BJ (cell line): Measurements from ENCODE around the gene POLR3A. TPM values are rescaled to one million over a fixed set of nuclear protein-coding genes. Genes with fewer than 3 reads are reported as not detected.

ENCODE experiments used
- CTCF ChIA-PET: fragments of 350-600 bp; formaldehyde crosslinking; extraction: SDS; loops from one replicate; lab custom pipeline; 2021; ENCODE audit warnings: antibody characterized with exemption, inconsistent platforms; lab: Yijun Ruan, JAX
- POLR2A ChIA-PET: fragments of 300-600 bp; sonication (Branson Sonifier 250); formaldehyde crosslinking; extraction: SDS; loops from one replicate; lab custom pipeline; 2021; ENCODE audit warnings: antibody characterized with exemption; lab: Charles Lee
- DNase-seq: peaks from one replicate; pipeline ENCODE4 v3.0.0-alpha.2; 2011; ENCODE audit warnings: low read depth
- H3K27me3 ChIP-seq: 2 replicates; pipeline ENCODE4 v1.6.0; 2011; ENCODE audit warnings: low read length; ENCODE audit not compliant: control insufficient read depth, insufficient read depth
- H3K36me3 ChIP-seq: 2 replicates; pipeline ENCODE4 v1.5.1; 2011; ENCODE audit warnings: low read length; ENCODE audit not compliant: control insufficient read depth, insufficient read depth
- H3K4me3 ChIP-seq: 2 replicates; pipeline ENCODE4 v1.5.1; 2011; ENCODE audit warnings: low read depth, mild to moderate bottlenecking, control low read depth, low read length
- CTCF ChIP-seq: IDR thresholded peaks from 2 replicates; pipeline ENCODE4 v1.5.1; 2011; ENCODE audit warnings: low read depth, mild to moderate bottlenecking, control low read depth, inconsistent platforms, low read length, moderate library complexity; ENCODE audit not compliant: insufficient read depth
- polyA plus RNA-seq: library from polyadenylated mRNA; depleted of rRNA; stranded (reverse); fragments of >200 nt; gene quantifications from 2 replicates; pipeline ENCODE4 v1.2.3, GENCODE V29; 2011; rRNA removed
- small RNA-seq: library from RNA; depleted of rRNA; stranded (forward); fragments of <200 nt; gene quantifications from one replicate; pipeline ENCODE3, GENCODE V24; 2012; ENCODE audit warnings: low replicate concordance, low read depth; ENCODE audit not compliant: insufficient read length

Gene POLR3A
- polyA plus RNA-seq, 1 experiment: 12.7 TPM

GRCh38 chr10:77919713-77920108 lies 109.6 kb downstream of the POLR3A start:
- ChIA-PET CTCF (interaction anchor here (0.8 to 1.0 kb wide), 2 partner anchors 25 to 73 kb away, joined by 3 to 4 read pairs; no protein-coding TSS in a partner anchor), POLR2A (no interaction called here)
- no peak for TF ChIP-seq CTCF
- DNase-seq: no peak
- no peak overlapping the region for H3K4me3 ChIP-seq
- no peaks in the 10 kb centered on the region for H3K27me3 ChIP-seq
- 0 out of 2 replicates have a peak, but pooled peaks cover 1% of the 10 kb centered on the region for H3K36me3 ChIP-seq

Small RNA genes lying within 50 kb of the gene (small RNA-seq; reads per million reads assigned to genes)
- not detected for gene RF00017

Other genes starting within 250 kb of the POLR3A start
- gene DLG5, start 102.8 kb downstream of the POLR3A start, polyA plus RNA-seq: 13.4 and 21.9 TPM in 2 replicates
- gene RPS24, start 4.3 kb upstream of the POLR3A start, polyA plus RNA-seq: 967 and 3,268 TPM in 2 replicates